HEK293T (cell line): ENCODE data around the gene INSIG2.

Source experiments
- CTCF ChIA-PET: fragments of 350-600 bp; formaldehyde crosslinking; extraction: SDS; loops from one replicate; lab custom pipeline; 2021; ENCODE audit warnings: antibody characterized with exemption, inconsistent platforms; lab: Yijun Ruan, JAX
- POLR2A ChIA-PET: fragments of 350-600 bp; formaldehyde crosslinking; extraction: SDS; loops from one replicate; lab custom pipeline; 2020; ENCODE audit warnings: antibody characterized with exemption, inconsistent platforms; lab: Yijun Ruan, JAX
- DNase-seq: peaks from one replicate; pipeline ENCODE4 v3.0.0; 2012; ENCODE audit warnings: mixed read lengths; ENCODE audit errors: extremely low spot score
- ARNT ChIP-seq: fragments of 450-650 bp; IDR thresholded peaks from 2 replicates; pipeline ENCODE4 v1.6.1; 2017; ENCODE audit warnings: mild to moderate bottlenecking
- BHLHE40 ChIP-seq: fragments of 450-650 bp; IDR thresholded peaks from 2 replicates; pipeline ENCODE4 v1.6.1; 2016; ENCODE audit warnings: mild to moderate bottlenecking, moderate library complexity, borderline replicate concordance
- CTBP1 ChIP-seq: fragments of 450-650 bp; IDR thresholded peaks from 2 replicates; pipeline ENCODE4 v1.6.1; 2016; ENCODE audit warnings: borderline replicate concordance
- ELF4 ChIP-seq: fragments of 450-650 bp; IDR thresholded peaks from 2 replicates; pipeline ENCODE4 v1.6.1; 2017; ENCODE audit warnings: antibody characterized with exemption
- FOXA1 ChIP-seq: fragments of 450-650 bp; IDR thresholded peaks from 2 replicates; pipeline ENCODE4 v1.6.1; 2016; ENCODE audit warnings: mild to moderate bottlenecking
- FOXK2 ChIP-seq: fragments of 450-650 bp; IDR thresholded peaks from 2 replicates; pipeline ENCODE4 v1.6.1; 2016; ENCODE audit warnings: mild to moderate bottlenecking
- FOXM1 ChIP-seq: fragments of 450-650 bp; IDR thresholded peaks from 2 replicates; pipeline ENCODE4 v1.6.1; 2017; ENCODE audit warnings: mild to moderate bottlenecking, borderline replicate concordance
- HDGF ChIP-seq: fragments of 450-650 bp; IDR thresholded peaks from 2 replicates; pipeline ENCODE4 v1.6.1; 2017; ENCODE audit warnings: antibody characterized with exemption, borderline replicate concordance
- L3MBTL2 ChIP-seq: fragments of 450-650 bp; conservative IDR thresholded peaks from 2 replicates; pipeline ENCODE4 v1.6.1; 2016; ENCODE audit warnings: mild to moderate bottlenecking
- LEF1 ChIP-seq: fragments of 450-650 bp; IDR thresholded peaks from 2 replicates; pipeline ENCODE4 v1.6.1; 2017; ENCODE audit warnings: mild to moderate bottlenecking, borderline replicate concordance
- NFRKB ChIP-seq: fragments of 450-650 bp; IDR thresholded peaks from 2 replicates; pipeline ENCODE4 v1.6.1; 2016; ENCODE audit warnings: mild to moderate bottlenecking, moderate library complexity
- SP1 ChIP-seq: fragments of 450-650 bp; IDR thresholded peaks from 2 replicates; pipeline ENCODE4 v1.6.1; 2017
- SUZ12 ChIP-seq: fragments of 450-650 bp; IDR thresholded peaks from 2 replicates; pipeline ENCODE4 v1.6.1; 2016; ENCODE audit warnings: mild to moderate bottlenecking
- TARDBP ChIP-seq: fragments of 450-650 bp; IDR thresholded peaks from 2 replicates; pipeline ENCODE4 v1.6.1; 2016
- ZNF384 ChIP-seq: fragments of 450-650 bp; IDR thresholded peaks from 2 replicates; pipeline ENCODE4 v1.6.1; 2016
- TF ChIP-seq, protein P1 (sequence below): fragments of 450-650 bp; IDR thresholded peaks from 2 replicates; pipeline ENCODE4 v1.6.1; 2016

The INSIG2 gene

DNA sequence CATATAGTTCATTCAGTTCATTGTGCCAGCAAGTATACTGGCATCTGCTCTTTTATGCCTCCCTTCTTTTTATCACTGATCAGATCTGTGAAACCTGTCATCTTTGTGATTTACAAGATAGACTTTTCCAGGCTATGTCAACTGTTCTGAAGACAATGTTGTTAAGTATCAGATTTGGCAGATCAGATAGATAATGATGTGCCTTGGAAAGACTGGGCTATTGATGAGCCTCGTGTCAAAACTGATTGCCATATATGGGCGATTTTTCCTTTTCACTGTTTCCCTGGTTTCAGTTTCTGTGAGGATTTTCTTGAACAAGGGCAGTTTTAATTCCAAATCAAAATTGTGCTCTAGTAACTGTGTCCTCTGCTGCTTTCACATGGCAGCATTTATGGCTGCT, 26.6 kb downstream of the INSIG2 start:
- ChIA-PET POLR2A (interaction anchor here (1.7 kb wide), 1 partner anchor 29 kb away, joined by 4 read pairs; no protein-coding TSS in a partner anchor), CTCF (no interaction called here)
- TF ChIP-seq FOXM1: no peak
- no peak for TF ChIP-seq SUZ12
- no peak for TF ChIP-seq FOXK2
- TF ChIP-seq ARNT: no peak
- TF ChIP-seq ZNF384: no peak
- TF ChIP-seq TARDBP: no peak
- no peak for TF ChIP-seq BHLHE40
- no peak for TF ChIP-seq HDGF
- no peak for TF ChIP-seq SP1
- TF ChIP-seq LEF1: no peak
- no peak for TF ChIP-seq CTBP1
- no peak for TF ChIP-seq ELF4
- no peak for TF ChIP-seq FOXA1
- TF ChIP-seq, protein P1, sequence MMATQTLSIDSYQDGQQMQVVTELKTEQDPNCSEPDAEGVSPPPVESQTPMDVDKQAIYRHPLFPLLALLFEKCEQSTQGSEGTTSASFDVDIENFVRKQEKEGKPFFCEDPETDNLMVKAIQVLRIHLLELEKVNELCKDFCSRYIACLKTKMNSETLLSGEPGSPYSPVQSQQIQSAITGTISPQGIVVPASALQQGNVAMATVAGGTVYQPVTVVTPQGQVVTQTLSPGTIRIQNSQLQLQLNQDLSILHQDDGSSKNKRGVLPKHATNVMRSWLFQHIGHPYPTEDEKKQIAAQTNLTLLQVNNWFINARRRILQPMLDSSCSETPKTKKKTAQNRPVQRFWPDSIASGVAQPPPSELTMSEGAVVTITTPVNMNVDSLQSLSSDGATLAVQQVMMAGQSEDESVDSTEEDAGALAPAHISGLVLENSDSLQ: no peak
- no peak for TF ChIP-seq L3MBTL2
- TF ChIP-seq NFRKB: no peak
- no peak for DNase-seq

DNA sequence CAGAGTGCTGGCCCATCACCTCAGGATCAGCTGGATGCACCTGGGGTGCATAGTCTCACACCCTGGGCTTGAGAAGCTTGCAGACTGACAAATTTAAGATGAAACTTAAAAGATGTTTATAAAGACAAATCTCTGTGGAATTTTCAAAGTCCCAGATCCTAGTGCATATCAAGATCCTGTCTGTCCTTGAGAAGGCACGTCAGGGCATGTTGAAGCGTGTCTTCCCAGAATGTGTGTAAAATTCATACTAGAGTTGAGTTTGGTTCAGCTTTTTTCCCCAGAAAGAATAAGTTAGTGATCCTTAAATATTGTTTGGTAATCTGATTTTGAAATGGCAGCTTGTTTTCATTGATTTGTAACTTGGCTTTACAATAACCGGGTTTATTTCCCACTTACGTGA, 27.5 kb downstream of the INSIG2 start:
- DNase-seq: no peak
- ChIA-PET POLR2A (interaction anchor here (0.7 kb wide), 1 partner anchor 70 kb away, joined by 3 read pairs; no protein-coding TSS in a partner anchor), CTCF (no interaction called here)
- TF ChIP-seq ZNF384 (no peak), CTBP1 (no peak), L3MBTL2 (no peak), FOXK2 (no peak), BHLHE40 (no peak), FOXM1 (no peak), LEF1 (no peak)
- TF ChIP-seq, protein P1: no peak

DNA sequence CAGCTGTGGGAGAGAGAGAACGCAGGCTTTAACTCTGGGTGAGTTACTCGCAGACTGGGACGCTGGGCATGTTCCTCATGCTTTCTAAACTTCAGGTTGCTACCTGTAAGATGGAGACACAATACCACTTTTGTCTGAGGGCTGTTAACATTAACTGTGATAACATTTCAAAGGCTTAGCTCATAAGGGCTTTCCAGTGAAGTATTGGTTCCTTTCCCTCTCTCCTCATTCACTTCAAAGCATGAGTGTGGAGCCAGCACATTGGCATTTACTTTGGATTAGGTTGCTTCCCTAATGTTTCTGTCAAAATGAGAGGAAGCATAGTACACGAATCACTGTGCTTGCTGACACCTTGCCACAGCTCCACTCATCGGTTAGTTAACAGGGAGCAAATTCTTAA, 30.2 kb downstream of the INSIG2 start:
- DNase-seq: no peak
- ChIA-PET CTCF (no interaction called here), POLR2A (no interaction called here)
- no peak for TF ChIP-seq ELF4
- TF ChIP-seq CTBP1: no peak
- TF ChIP-seq FOXA1: no peak
- no peak for TF ChIP-seq TARDBP
- TF ChIP-seq NFRKB: no peak
- TF ChIP-seq ZNF384: no peak
- no peak for TF ChIP-seq FOXM1
- TF ChIP-seq LEF1: no peak
- TF ChIP-seq FOXK2: no peak
- TF ChIP-seq, protein P1: no peak
- TF ChIP-seq SUZ12: no peak
- no peak for TF ChIP-seq BHLHE40
- no peak for TF ChIP-seq HDGF
- no peak for TF ChIP-seq L3MBTL2
- no peak for TF ChIP-seq ARNT
- no peak for TF ChIP-seq SP1

DNA sequence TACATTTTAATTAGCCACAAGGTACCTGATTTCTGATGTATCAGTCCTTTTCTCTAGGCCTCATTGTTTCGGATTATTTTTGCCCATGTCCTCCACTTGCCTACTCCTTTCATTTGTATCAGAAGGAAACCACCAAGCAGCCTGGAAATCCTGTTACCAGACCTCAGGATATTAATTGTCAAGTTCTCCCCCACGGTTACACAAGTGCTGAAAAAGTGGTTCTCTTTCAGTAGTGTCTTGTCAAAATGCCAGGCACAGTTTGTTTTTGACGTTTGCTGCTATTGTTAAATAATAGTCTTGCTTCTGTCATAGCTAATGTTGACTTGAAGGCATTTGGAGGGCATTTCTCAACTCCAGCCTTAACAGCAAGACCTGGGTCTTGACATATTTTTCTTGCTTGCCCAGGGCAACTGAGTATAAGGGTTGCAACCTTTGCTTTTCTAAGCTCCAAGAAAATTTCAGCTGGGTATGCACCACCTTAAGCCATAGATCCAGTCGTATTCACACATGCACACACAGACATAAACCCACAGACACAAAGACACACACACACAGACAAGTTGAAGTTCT, 31.0 kb downstream of the INSIG2 start:
- ChIA-PET POLR2A (no interaction called here), CTCF (no interaction called here)
- TF ChIP-seq BHLHE40 (no peak), HDGF (no peak), SP1 (no peak), ELF4 (no peak), ARNT (no peak), L3MBTL2 (no peak), FOXA1 (no peak), SUZ12 (no peak), FOXK2 (no peak), TARDBP (no peak), ZNF384 (no peak), CTBP1 (no peak), FOXM1 (no peak), LEF1 (no peak), NFRKB (no peak)
- TF ChIP-seq, protein P1: no peak
- DNase-seq: no peak

DNA sequence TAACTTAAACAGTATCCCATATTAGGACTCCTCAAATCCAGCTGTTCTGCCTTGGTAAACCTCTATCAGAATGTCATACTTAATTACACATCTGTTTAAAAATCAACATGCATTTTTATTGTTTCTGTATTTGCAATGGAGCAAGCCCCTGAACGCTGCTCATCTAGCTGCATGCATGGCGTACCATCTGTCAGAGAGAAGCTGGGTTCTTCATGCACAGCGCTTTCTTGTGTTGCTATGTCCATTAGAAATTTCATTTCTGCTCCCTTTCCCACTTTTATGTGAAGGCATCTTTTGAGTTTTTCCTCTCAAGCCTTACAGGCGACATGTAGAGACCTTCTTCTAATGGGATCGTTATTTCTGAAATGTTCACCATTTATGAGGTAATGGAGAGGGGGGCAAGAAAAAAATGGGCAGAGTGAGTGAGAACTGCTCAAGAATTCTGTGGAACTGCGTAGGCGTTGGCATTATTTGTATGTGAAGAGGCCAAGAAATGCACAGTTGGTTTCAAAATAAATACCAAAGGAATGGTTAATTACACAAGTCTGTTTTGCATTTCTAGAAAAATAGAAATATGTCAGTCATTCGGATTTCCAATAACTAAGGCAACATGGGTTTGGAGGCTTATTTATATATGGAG, 31.6 kb downstream of the INSIG2 start:
- ChIA-PET CTCF (no interaction called here), POLR2A (no interaction called here)
- DNase-seq: no peak
- TF ChIP-seq ARNT: no peak

GRCh38 chr2:118120401-118120780, 32.1 kb downstream of the INSIG2 start:
- ChIA-PET CTCF (no interaction called here), POLR2A (no interaction called here)
- no peak for DNase-seq
- TF ChIP-seq SP1: no peak
- TF ChIP-seq FOXK2: no peak
- TF ChIP-seq L3MBTL2: no peak
- no peak for TF ChIP-seq FOXM1
- TF ChIP-seq, protein P1: no peak
- TF ChIP-seq LEF1: no peak
- no peak for TF ChIP-seq FOXA1
- TF ChIP-seq ELF4: no peak
- TF ChIP-seq CTBP1: no peak
- no peak for TF ChIP-seq SUZ12
- TF ChIP-seq TARDBP: no peak
- TF ChIP-seq ZNF384: no peak
- no peak for TF ChIP-seq ARNT
- TF ChIP-seq BHLHE40: no peak
- TF ChIP-seq HDGF: no peak
- TF ChIP-seq NFRKB: no peak
